Effector CD4-positive, alpha-beta T cell (primary cell): ENCODE results near the gene GNA12.

ENCODE experiments used
- DNase-seq: peaks from one replicate; pipeline ENCODE4 v3.0.0-alpha.2; 2020
- total RNA-seq: gene quantifications from one replicate; lab custom pipeline; 2026; lab: John Stamatoyannopoulos, UW

The GNA12 gene, protein sequence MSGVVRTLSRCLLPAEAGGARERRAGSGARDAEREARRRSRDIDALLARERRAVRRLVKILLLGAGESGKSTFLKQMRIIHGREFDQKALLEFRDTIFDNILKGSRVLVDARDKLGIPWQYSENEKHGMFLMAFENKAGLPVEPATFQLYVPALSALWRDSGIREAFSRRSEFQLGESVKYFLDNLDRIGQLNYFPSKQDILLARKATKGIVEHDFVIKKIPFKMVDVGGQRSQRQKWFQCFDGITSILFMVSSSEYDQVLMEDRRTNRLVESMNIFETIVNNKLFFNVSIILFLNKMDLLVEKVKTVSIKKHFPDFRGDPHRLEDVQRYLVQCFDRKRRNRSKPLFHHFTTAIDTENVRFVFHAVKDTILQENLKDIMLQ
- total RNA-seq = 23.3 reads per million, percentile 50 among the genes with 10 or more reads in this experiment

DNA sequence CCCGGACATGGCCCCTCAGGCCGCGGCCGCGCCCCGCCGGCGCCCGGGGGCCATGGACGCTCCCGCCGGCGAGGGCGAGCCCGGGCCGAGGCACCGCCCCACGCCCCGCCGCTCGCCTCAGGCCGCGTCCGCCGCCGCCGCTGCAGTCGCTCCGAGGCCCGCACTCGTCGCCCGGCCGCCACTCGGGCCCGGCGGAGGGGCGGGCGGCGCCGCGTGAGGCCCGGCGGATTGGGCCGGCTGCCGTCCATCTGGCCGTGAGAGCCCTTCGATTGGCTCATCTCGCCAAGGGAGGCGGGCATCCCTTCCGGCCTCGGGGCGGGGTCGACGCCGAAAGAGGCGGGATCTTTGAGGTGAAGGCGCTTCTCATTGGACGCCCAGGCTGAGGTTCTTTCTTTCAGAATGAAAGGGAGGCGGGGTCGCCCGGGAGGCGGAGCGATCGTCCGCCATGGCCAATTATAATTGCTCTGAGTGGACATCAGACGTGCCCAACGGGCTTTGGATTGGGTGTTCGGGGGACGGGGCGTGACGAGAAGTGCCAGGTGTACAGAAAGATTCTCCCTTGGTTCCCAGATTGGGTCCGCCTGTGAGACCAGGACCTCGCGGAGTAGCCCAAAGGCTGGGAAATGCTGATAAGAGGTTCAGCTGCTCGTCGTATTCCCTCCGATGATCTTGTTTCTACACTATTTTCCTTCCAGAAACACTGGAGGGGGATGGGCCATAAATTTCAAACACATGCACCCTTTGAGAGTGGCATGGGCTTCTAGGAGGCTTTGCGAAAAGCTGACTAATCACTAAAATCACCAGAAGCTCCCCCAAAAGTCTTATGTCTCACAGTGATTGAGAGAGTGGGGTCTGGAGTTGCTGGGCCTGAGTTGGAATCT, at the start of gene GNA12:
TSS of gene GNA12 (minus strand) at position 156 of the 881 bp plus-strand sequence. CDS start at position 9, 147 bp downstream.
- DNase-seq = peak; percentile 95

GRCh38 chr7:2893411-2893861, 49.3 kb upstream of the GNA12 start:
- no peak for DNase-seq

DNA sequence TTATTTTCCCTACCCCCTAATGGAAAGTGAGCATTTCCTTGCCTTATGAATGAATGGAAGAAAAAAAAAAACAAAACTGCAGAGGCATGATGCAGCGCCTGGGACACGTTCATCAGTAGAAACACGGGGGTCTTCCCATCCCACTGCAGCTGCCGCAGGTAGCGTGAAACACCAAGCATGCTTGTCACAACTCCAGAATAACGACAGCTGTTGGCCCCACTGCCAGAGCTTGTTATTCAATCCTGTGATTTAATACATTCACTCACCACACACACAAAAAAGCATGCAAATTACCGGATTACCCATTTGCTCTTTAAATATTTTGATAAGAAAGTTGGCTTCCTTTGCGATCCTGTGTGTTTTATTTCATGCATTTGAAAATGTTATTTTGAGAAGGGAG, 48.4 kb upstream of the GNA12 start:
- DNase-seq = no peak

DNA sequence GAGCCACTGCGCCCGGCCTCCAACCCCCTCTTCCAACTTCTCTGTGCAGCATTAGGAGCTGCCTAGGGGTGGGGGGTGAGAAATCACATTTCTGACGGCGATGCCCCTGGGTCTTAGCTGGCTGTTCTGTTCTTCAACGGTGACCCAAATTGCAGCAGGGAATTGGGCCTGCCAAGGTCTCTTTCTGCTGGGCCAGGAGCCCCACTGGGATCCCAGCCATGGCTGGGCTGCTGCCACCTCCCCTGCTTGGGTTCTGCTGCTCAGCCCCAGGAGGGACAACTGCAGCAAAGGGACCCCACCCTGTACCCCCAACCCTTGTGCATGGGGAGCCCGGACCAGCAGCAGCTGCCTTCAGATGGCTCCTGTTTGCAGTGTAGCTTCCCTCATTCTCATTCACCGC, 43.7 kb upstream of the GNA12 start:
- DNase-seq = no peak

DNA sequence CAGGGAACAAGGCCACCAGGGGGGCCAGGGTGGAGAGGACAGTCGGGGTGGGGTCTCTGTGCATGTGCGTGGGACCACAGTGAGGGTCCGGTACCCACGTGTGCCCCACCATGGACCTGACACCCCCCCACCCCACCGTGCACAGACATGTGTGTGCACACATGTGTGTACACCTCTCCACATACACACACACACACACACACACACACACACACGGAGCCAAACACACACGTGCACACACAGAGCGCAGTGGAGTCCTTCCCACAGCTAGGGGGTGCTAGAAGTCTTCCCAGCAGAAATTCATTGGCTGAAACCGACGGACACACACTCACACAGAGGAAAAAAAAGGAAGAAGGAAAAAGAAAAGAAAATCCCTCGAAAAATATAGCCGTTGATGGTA, 42.8 kb upstream of the GNA12 start:
- DNase-seq = peak; percentile 29

GRCh38 chr7:2886391-2886790, 42.3 kb upstream of the GNA12 start:
- no peak for DNase-seq

DNA sequence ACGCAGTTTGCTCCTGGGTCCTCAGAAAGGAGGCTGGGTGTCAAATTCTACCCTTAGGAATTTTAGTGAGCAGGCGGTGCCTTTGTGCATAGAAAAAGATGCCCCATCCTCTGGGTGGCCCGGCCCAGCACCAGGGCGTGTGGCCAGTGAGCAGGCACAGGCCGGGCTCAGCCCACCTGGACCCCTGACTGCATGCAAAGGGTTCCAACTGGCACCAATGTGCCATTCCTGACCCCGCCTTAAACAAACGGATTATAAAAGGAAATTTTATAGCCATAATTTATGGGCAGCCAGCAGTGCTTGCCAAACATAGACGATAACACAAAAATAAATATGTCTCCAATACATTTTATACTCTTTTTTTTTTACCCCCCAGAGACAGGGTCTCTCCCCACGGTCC, 40.1 kb upstream of the GNA12 start:
- no peak for DNase-seq

GRCh38 chr7:2883101-2883500, 39.0 kb upstream of the GNA12 start:
- DNase-seq = no peak

DNA sequence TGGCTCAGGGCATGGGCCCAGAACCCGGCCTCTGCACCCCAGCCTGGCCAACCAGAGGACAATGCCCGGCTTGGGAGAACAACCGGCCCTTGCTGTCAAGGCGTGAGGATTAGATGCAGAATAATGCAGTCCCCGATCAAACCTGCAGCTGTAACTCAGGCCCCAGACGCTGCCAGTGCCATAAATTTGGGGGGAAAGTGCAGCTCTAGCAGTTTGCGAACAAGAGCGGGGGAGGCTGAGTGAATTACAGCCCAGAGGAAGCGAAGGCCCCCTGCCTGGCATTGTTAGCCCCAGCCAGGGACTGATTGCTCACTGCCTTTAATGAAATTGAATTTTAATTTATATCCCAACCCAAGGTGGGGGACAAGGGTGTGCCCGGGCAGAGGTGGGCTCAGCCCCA, 38.0 kb upstream of the GNA12 start:
- DNase-seq = no peak

GRCh38 chr7:2880874-2881533, 36.9 kb upstream of the GNA12 start:
- no peak for DNase-seq

GRCh38 chr7:2880051-2880450, 35.9 kb upstream of the GNA12 start:
- DNase-seq = no peak

- DNase-seq = no peak
These were observed 35.2 kb upstream of the GNA12 start for GRCh38 chr7:2879354-2879753.

- no peak for DNase-seq
These were observed 34.2 kb upstream of the GNA12 start for GRCh38 chr7:2878306-2878705.

- DNase-seq = no peak
These were observed 32.1 kb upstream of the GNA12 start for GRCh38 chr7:2876031-2876731.

- DNase-seq = no peak
These were observed 29.8 kb upstream of the GNA12 start for GRCh38 chr7:2873686-2874551.

DNA sequence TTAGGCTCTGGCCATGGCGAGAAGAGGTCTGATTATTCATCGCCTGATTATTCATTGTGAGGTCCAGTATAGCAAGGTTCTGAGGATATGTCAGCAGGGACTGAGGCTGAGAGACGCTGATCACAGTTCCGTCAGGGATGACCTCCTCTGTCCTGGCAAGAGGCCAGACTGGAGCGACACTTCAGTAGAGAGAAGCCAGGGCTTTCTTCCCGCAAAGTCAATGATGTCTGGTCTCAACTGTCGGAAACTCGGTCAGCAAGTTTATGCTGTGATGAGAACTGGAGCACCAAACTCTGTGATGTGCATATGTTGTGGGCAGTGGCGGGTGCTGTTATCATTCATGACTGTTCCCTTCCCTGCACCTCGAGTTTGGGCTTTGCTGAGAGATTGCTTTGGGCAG, 29.0 kb upstream of the GNA12 start:
- no peak for DNase-seq

DNA sequence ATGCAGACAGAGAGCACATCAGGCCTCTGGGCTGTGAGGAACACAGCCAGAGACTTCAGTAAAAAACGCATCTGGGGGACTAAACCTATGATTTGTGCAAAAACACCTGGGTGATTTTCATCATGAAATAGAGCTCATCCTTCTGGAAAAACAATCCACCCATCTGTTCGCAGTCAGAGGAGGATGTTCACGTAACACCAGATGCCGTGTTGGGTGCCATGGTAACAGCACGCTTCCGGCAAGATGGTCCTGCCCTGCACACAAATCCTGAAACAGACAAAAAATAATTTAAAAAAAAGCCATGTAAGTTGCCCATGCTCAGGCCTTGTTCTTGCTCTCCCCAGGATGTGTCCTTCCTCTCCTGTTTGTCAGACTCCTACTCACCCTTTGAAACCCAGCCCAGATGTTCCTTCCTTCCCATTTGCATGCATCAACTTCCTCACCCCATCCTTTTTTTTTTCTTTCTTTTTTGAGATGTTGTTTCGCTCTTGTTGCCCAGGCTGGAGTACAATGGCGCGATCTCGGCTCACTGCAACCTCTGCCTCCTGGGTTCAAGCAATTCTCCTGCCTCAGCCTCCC, 28.3 kb upstream of the GNA12 start:
- DNase-seq = no peak

- DNase-seq = peak; percentile 38
These were observed 26.4 kb upstream of the GNA12 start for GRCh38 chr7:2870471-2870931.

DNA sequence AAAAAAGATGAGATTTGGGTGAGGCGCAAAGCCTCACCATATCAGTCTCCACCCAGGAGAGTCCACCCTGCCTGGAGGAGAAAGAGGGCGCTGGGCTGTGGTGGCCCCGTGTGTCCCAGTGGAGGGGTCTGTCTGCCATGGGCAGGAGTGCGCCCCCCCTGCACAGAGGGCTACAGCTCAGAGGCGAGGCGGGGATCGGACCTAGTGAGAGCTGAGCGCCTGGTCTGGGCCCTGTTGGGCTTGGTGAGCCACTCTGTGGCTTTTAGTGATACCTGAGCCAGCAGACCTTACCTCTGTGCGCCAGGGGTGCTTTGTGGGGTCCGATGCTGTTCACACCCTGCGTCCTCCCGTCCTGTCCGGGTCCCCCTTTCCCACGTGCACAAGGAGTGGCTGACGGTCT, 25.9 kb upstream of the GNA12 start:
- DNase-seq = no peak

- no peak for DNase-seq
These were observed 22.5 kb upstream of the GNA12 start for GRCh38 chr7:2866601-2867000.
